HepG2 (cell line): Measurements from ENCODE around the gene C1QTNF12. TPM values are rescaled to one million over a fixed set of nuclear protein-coding genes. Genes with fewer than 3 reads are reported as not detected.

Experiments used
- ATAD3A ChIP-seq: sonication (generic); formaldehyde crosslinking; IDR thresholded peaks from 2 replicates; pipeline ENCODE4 v1.4.0; 2020; ENCODE audit warnings: missing genetic modification reagents
- DMTF1 ChIP-seq: sonication (generic); formaldehyde crosslinking; IDR thresholded peaks from 2 replicates; pipeline ENCODE4 v1.4.0; 2020; ENCODE audit warnings: mild to moderate bottlenecking, missing genetic modification reagents
- DNMT1 ChIP-seq: sonication (generic); formaldehyde crosslinking; IDR thresholded peaks from 2 replicates; pipeline ENCODE4 v1.5.1; 2020; ENCODE audit warnings: mild to moderate bottlenecking, missing genetic modification reagents
- HES4 ChIP-seq: sonication (generic); formaldehyde crosslinking; IDR thresholded peaks from 2 replicates; pipeline ENCODE4 v1.9.0; 2021; ENCODE audit warnings: mild to moderate bottlenecking, missing genetic modification reagents, borderline replicate concordance
- HMGXB4 ChIP-seq, 2 experiments: sonication (generic) in 1 of 2; formaldehyde crosslinking in 1 of 2; IDR thresholded peaks; 2 replicates each; pipeline versions ENCODE4 v1.4.0 to v1.6.1; 2018 to 2020; ENCODE audit warnings: missing genetic modification reagents in 2 of 2, borderline replicate concordance in 1 of 2, low read depth in 1 of 2, mild to moderate bottlenecking in 1 of 2, missing biosample characterization in 1 of 2
- PRDM4 ChIP-seq: sonication (generic); formaldehyde crosslinking; IDR thresholded peaks from 2 replicates; pipeline ENCODE4 v1.9.0; 2021; ENCODE audit warnings: missing genetic modification reagents, borderline replicate concordance
- RXRA ChIP-seq: sonication (generic); formaldehyde crosslinking; IDR thresholded peaks from 2 replicates; pipeline ENCODE4 v1.5.1; 2020; ENCODE audit warnings: missing genetic modification reagents
- SRSF4 ChIP-seq: fragments of 200-400 bp; formaldehyde crosslinking; IDR thresholded peaks from one replicate; pipeline ENCODE4 v1.6.1; 2018; ENCODE audit warnings: mild to moderate bottlenecking, low read depth, low read length, moderate library complexity; ENCODE audit not compliant: poor library complexity, severe bottlenecking
- ZNF383 ChIP-seq: sonication (generic); formaldehyde crosslinking; IDR thresholded peaks from 2 replicates; pipeline ENCODE4 v1.4.0; 2020; ENCODE audit warnings: missing genetic modification reagents, mild to moderate bottlenecking, borderline replicate concordance
- ZNF468 ChIP-seq: sonication (generic); formaldehyde crosslinking; IDR thresholded peaks from 2 replicates; pipeline ENCODE4 v1.8.0; 2022; ENCODE audit warnings: mild to moderate bottlenecking, moderate library complexity, missing genetic modification reagents
- ZNF577 ChIP-seq: sonication (generic); formaldehyde crosslinking; IDR thresholded peaks from 2 replicates; pipeline ENCODE4 v1.4.0; 2020; ENCODE audit warnings: mild to moderate bottlenecking, low read depth, missing genetic modification reagents, borderline replicate concordance
- ZNF607 ChIP-seq: sonication (generic); formaldehyde crosslinking; IDR thresholded peaks from 2 replicates; pipeline ENCODE4 v1.5.1; 2020; ENCODE audit warnings: missing genetic modification reagents, mild to moderate bottlenecking, borderline replicate concordance
- polyA plus RNA-seq, 8 experiments: library from polyadenylated mRNA; depleted of rRNA in 3 of 8; stranded (reverse) in 7 of 8; unstranded in 1 of 8; fragments of >200 nt; fragmentation: Illumina TruSeq in 4 of 8; extraction: Trizol in 4 of 8; gene quantifications; 2 replicates each; pipeline versions ENCODE4 v1.2.1 to v1.2.3, GENCODE V29; 2011 to 2016; ENCODE audit warnings: low read depth in 4 of 8, missing spikeins in 1 of 8, mixed read lengths in 1 of 8; ENCODE audit not compliant: insufficient read depth in 1 of 8
- total RNA-seq, 5 experiments: library from RNA; depleted of rRNA; stranded (reverse); fragments of >200 nt; fragmentation: Illumina TruSeq; extraction: Trizol; gene quantifications; 2 replicates each; pipeline ENCODE4 v1.2.3, GENCODE V29; 2016; ENCODE audit warnings: low read depth in 1 of 5

C1QTNF12 gene
- total and polyA plus RNA-seq, 2 of the 13 experiments (the other 11 are each of a cell fraction or from before 2014, with no cell fraction given) = 0.18 to 0.64 TPM

GRCh38 chr1:1281533-1282321, 35.2 kb upstream of the C1QTNF12 start (continued):
- TF ChIP-seq PRDM4 (CRISPR knock-in tag) (no peak), RXRA (peak; percentile 61; the same call in 1 of the 2 replicates), HMGXB4 (CRISPR knock-in tag; IDR thresholded peaks at IDR 0.05; ENCODE audit: borderline replicate concordance in 1 of 2, low read depth in 1 of 2) (peak; percentile 19 to 37; a peak in 1 of 4 replicates), ZNF577 (CRISPR knock-in tag) (no peak), ZNF607 (CRISPR knock-in tag) (0 out of 2 replicates have a peak, but pooled peaks have one; percentile 24), ATAD3A (no peak), ZNF468 (CRISPR knock-in tag) (no peak), DNMT1 (CRISPR knock-in tag) (no peak), HES4 (CRISPR knock-in tag) (no peak), SRSF4 (no peak), DMTF1 (CRISPR knock-in tag) (no peak), ZNF383 (CRISPR knock-in tag) (no peak)
